GM06990 (cell line): ENCODE results near the gene FBXW5.
A peak's percentile ranks its signal among the peaks of the same experiment; 100 is the strongest.

Experiments used
- DNase-seq: peaks from one replicate; pipeline ENCODE4 v3.0.0-alpha.2; 2011; ENCODE audit not compliant: insufficient read length; ENCODE audit errors: extremely low read depth
- H3K27me3 ChIP-seq: replicated peaks from 2 replicates; pipeline ENCODE4 v1.6.0; 2011; ENCODE audit warnings: low read length; ENCODE audit not compliant: control insufficient read depth, insufficient read depth
- H3K36me3 ChIP-seq: 2 replicates; pipeline ENCODE4 v1.5.1; 2011; ENCODE audit warnings: low read length; ENCODE audit not compliant: control insufficient read depth, insufficient read depth
- H3K4me3 ChIP-seq: replicated peaks from 2 replicates; pipeline ENCODE4 v1.5.1; 2011; ENCODE audit warnings: low read depth, mild to moderate bottlenecking, control low read depth, low read length
- TF ChIP-seq, protein P1 (sequence below): IDR thresholded peaks from 2 replicates; pipeline ENCODE4 v1.5.1; 2011; ENCODE audit warnings: low read length, control low read depth, mild to moderate bottlenecking, inconsistent platforms; ENCODE audit not compliant: insufficient read depth, poor library complexity, severe bottlenecking

FBXW5 gene

DNA sequence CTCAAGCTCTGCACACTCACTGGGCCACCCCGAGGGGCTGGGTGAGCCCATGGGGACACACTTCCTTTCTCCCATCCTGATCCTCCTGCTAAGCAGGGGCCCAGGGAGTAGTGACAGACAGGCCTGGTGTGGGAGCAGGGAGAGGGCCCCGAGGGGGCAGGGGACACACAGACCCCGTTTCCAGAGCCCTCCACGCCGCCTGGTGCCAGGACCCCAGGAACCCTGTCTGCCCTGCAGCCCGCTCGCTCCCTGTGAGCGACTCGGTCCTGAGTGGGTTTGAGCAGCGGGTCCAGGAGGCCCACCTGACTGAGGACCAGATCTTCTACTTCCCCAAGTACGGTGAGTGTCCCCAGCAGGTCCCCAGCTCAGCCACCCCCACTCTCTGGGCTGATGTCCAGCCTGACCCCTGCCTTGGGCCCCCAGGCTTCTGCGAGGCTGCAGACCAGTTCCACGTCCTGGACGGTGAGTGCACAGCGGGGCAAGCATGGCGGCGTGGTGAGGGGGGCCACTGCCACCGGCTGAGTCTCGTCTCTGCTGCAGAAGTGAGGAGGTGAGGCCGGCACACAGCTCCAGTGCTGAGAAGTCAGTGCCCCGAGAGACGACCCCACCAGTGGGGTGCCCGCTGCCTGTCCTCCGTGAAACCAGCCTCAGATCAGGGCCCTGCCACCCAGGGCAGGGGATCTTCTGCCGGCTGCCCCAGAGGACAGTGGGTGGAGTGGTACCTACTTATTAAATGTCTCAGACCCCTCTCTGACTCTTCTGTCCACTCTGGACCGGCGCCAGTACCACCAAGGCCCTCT, 1.9 kb upstream of the FBXW5 start:
- H3K4me3 ChIP-seq: no peak overlapping the region
- TF ChIP-seq, protein P1, sequence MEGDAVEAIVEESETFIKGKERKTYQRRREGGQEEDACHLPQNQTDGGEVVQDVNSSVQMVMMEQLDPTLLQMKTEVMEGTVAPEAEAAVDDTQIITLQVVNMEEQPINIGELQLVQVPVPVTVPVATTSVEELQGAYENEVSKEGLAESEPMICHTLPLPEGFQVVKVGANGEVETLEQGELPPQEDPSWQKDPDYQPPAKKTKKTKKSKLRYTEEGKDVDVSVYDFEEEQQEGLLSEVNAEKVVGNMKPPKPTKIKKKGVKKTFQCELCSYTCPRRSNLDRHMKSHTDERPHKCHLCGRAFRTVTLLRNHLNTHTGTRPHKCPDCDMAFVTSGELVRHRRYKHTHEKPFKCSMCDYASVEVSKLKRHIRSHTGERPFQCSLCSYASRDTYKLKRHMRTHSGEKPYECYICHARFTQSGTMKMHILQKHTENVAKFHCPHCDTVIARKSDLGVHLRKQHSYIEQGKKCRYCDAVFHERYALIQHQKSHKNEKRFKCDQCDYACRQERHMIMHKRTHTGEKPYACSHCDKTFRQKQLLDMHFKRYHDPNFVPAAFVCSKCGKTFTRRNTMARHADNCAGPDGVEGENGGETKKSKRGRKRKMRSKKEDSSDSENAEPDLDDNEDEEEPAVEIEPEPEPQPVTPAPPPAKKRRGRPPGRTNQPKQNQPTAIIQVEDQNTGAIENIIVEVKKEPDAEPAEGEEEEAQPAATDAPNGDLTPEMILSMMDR: no peak
- DNase-seq: no peak
- peaks cover 14% of the 10 kb centered on the region for H3K36me3 ChIP-seq
- H3K27me3 ChIP-seq: no peaks in the 10 kb centered on the region

DNA sequence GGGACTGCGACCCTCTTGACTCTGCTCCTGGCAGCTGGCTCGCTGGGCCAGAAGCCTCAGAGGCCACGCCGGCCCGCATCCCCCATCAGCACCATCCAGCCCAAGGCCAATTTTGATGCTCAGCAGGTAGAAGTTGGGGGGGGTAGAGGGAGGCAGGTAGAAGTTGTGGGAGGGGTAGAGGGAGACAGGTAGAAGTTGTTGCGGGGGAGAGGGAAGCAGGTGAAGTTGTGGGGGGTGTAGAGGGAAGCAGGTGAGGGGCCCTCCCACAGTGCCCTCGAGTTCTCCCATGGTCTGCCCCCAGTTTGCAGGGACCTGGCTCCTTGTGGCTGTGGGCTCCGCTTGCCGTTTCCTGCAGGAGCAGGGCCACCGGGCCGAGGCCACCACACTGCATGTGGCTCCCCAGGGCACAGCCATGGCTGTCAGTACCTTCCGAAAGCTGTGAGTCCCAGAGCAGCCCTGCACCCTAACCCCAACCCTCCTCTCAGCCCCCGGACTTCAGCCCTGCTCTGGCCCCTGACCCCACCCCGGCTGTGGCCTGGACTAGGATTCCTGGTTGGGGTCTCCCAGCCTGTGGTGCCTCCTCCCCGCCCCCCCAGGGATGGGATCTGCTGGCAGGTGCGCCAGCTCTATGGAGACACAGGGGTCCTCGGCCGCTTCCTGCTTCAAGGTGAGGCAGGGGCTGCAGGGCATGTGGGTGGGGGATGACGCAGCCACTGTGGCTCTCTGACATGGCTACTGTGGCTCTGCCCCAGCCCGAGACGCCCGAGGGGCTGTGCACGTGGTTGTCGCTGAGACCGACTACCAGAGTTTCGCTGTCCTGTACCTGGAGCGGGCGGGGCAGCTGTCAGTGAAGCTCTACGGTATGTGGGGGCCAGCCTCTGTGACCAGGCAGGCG, 1.0 kb upstream of the FBXW5 start:
- TF ChIP-seq, protein P1: no peak
- no peak for DNase-seq
- Histone ChIP-seq H3K36me3 (peaks cover 22% of the 10 kb centered on the region), H3K27me3 (no peaks in the 10 kb centered on the region), H3K4me3 (no peak overlapping the region)

DNA sequence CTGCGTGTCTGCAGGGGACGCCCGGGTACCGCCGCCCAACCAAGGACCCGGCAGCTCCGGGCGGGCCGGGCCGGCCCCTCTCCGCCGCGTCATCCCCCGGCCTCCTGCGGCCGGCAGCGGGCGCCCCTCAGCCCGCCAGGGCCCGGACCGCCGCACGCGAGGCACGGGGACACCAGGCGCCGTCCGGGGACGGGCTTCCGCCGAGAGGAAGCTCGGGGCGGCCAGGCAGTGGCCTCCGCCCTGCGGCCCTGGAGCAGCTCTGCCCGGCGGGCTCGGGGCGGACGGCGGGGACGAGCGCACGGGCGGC, 373 bp downstream of the FBXW5 start:
- Histone ChIP-seq H3K36me3 (peaks cover 33% of the 10 kb centered on the region), H3K4me3 (peak overlapping the region; percentile 94), H3K27me3 (no peaks in the 10 kb centered on the region)
- no peak for DNase-seq
- TF ChIP-seq, protein P1: no peak

DNA sequence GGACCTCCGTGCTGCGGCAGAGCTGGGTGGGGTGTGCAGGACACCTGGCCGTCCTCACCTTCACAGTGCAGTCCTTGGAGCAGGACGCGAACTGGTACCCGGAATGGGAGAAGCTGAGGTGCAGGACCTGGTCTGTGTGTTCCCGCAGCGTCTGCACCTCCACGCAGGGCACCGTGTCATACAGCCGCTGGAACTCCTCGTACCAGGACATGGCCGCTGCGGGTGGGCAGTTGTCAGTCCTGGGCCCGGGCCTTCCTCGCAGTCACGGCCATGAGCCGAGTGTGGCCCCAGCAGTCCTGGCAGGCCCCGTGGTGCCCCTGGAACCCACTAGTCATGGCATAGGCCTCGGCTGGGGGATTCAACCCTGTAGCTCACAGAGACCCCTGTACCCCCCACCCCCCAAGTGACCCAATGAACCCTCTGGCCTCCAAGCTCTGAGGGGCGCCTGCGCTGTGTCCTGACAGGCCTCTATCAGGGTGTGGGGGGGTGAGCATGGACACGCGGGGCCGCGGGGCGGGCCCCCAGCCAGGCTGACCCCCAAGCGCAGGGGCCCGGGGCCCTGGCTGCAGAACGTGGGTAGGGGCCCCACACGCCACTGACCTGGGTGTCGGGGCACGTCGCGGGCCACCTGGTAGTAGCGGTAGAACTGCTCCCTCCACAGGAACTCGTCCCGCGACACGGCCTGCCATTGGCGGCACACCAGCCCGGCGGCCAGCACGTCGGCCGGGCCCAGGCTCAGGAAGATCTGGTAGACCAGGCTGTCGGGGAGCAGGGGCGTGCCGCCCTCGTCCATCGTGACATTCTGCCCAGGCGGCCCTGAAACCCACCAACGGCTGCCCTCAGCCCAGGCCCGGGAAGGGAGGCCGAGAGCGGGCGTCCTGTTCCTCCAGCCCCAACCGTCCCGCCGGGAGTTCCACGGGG, 987 bp downstream of the FBXW5 start:
- peak; percentile 64 for DNase-seq
- H3K27me3 ChIP-seq: no peaks in the 10 kb centered on the region
- peak overlapping the region; percentile 94 for H3K4me3 ChIP-seq
- H3K36me3 ChIP-seq: peaks cover 33% of the 10 kb centered on the region
- TF ChIP-seq, protein P1: no peak

DNA sequence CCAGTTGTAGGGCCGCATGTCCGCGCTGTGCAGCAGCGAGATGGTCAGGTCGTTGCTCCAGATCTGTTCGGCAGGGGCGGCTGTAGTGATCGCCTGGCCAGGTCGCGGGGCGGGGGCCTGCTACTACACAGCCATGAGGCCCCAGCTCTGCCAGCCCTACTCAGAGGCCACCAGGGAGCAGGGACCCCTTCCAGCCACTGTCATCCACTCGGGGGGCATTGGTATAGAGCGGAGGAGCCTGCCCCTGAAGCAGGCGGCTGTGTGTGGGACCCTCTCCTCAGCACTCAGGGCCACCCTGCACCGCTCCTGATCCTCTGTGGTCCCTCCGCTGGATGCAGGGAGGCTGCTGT, 1.7 kb downstream of the FBXW5 start:
- no peak for DNase-seq
- Histone ChIP-seq H3K27me3 (no peaks in the 10 kb centered on the region), H3K36me3 (peaks cover 33% of the 10 kb centered on the region), H3K4me3 (peak overlapping the region; percentile 94)
- TF ChIP-seq, protein P1: no peak
